Measurements from ENCODE around the gene LINGO1. TPM values are rescaled to one million over a fixed set of nuclear protein-coding genes. Genes with fewer than 3 reads are reported as not detected.

LINGO1 gene
- total RNA-seq, 2 donors from 2014 or later: 0.78 to 0.99 TPM

DNA sequence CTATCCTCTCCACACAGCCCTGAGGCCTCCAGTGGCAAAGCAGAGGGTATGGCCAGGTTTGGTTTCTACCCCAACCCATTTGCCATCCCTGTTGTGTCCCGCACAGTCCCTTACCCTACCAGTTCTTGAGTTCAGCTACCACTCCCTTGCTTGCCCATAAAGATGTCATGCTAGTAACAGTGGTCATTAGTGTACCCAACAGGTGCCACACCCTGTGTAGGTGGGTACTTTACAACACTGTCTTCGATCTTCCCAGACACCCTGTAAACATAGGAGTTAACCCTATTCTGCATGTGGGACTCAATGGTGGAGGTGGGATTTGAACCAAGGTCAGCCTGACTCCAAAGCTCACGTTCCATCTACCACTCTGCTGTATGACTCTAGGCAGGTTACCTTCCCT is 23.2 kb downstream of the LINGO1 start:
- intact Hi-C loops (cut with DNase I): no loop called here
- no peak for TF ChIP-seq POLR2A (IDR thresholded peaks at IDR 0.05)
- TF ChIP-seq, protein P1, sequence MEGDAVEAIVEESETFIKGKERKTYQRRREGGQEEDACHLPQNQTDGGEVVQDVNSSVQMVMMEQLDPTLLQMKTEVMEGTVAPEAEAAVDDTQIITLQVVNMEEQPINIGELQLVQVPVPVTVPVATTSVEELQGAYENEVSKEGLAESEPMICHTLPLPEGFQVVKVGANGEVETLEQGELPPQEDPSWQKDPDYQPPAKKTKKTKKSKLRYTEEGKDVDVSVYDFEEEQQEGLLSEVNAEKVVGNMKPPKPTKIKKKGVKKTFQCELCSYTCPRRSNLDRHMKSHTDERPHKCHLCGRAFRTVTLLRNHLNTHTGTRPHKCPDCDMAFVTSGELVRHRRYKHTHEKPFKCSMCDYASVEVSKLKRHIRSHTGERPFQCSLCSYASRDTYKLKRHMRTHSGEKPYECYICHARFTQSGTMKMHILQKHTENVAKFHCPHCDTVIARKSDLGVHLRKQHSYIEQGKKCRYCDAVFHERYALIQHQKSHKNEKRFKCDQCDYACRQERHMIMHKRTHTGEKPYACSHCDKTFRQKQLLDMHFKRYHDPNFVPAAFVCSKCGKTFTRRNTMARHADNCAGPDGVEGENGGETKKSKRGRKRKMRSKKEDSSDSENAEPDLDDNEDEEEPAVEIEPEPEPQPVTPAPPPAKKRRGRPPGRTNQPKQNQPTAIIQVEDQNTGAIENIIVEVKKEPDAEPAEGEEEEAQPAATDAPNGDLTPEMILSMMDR (IDR thresholded peaks at IDR 0.05): no peak
- Histone ChIP-seq H3K27me3 (no peaks in the 10 kb centered on the region), H3K27ac (no peak overlapping the region), H3K9me3 (no peaks in the 10 kb centered on the region), H3K36me3 (replicated peaks in 1 of 2; ENCODE audit: insufficient read depth in 1 of 2, low read depth in 2 of 2) (no peaks in the 10 kb centered on the region), H3K4me1 (peaks cover 5% of the 10 kb centered on the region), H3K4me3 (no peak overlapping the region)
- ATAC-seq (no peak), DNase-seq (no peak)
- 68 to 74% methylated on average over 3 of the region's 3 CpGs for WGBS, 2 donors

DNA sequence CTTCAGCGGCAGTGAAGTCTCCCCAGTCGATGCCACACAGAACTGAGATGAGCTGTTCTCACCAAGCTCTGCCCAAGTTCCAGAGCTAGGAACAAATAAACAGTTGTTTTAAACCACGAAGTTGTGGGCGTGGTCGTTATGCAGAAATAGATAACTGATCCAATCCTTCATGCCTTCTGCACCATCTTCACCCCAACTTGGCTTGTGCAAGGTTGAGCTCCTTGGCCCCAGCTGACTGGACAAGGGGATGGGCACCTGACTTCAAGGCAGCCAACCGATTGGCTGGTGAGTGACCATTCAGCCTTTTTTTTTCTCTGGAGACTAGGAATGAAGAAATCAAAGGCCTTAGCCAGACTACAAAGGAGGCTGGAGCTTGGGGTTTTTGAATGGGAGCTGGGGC is 23.9 kb downstream of the LINGO1 start:
- peaks cover 5% of the 10 kb centered on the region for H3K4me1 ChIP-seq
- no peak overlapping the region for H3K27ac ChIP-seq
- DNase-seq: no peak
- 65 to 72% methylated on average over 6 of the region's 6 CpGs for WGBS, 2 donors
- no peaks in the 10 kb centered on the region for H3K9me3 ChIP-seq
- H3K36me3 ChIP-seq (replicated peaks in 1 of 2; ENCODE audit: insufficient read depth in 1 of 2, low read depth in 2 of 2): no peaks in the 10 kb centered on the region
- no peak overlapping the region for H3K4me3 ChIP-seq
- intact Hi-C loops (cut with DNase I): no loop called here
- H3K27me3 ChIP-seq: no peaks in the 10 kb centered on the region
- ATAC-seq: no peak
- TF ChIP-seq, protein P1 (IDR thresholded peaks at IDR 0.05): no peak
- no peak for TF ChIP-seq POLR2A (IDR thresholded peaks at IDR 0.05)

DNA sequence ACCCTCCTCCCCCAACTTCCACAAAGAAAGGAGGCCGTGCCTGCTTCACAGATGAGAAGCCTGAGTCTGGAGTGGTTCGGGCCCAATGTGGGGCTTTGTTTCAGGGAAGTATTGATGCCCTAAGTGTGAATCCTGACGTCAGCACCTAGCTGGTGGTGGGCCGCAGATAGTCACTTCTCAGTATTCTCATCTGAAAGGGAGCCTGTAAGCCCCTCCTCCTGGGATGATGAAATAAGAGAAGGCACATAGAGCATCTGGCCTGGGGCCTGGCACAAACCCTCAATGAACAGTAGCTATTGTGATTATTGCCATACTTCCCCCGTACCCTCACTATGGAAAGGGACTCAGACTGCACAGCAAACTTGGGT is 24.8 kb downstream of the LINGO1 start:
- H3K27ac ChIP-seq: no peak overlapping the region
- H3K4me1 ChIP-seq: peaks cover 5% of the 10 kb centered on the region

DNA sequence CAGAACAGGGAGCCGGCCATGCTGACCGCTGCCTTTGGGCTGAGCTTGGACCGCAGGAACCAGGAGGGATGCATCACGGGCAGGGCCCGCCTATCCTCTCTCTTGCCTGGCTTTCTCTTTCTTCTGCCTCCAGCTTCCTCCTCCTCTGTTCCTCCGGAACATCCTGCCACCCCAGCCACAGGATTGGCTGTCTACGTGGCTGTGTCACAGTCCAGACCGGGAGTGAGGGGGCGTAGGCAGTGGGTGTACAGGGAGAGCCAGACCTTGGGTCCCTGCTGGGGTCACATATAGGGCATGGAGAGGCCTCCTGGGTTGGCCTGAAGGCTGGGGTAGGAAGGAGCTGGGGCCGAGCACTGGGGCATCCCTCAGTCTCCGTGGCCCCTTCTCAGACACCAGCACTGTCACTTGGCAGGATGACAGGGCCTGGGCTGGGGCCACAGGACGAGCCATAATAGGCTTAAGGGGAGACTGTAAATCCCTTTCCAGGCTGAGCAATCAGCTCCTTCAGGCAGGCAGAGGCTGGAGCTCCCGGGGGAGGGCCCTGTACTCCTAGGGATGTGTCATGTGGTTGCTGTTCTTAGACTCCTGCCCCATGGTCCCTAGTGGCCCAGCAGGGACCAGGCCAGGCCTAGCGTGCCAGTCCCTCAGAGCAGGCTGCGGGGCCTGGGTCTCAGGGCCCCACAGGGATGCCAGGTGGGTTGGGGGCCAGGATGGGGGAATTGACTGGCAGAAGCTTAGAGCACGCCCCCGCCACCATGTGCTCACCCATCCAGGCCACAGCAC is 25.4 kb downstream of the LINGO1 start:
- TF ChIP-seq, protein P1 (IDR thresholded peaks at IDR 0.05): no peak
- TF ChIP-seq POLR2A (IDR thresholded peaks at IDR 0.05): no peak
- Histone ChIP-seq H3K27ac (no peak overlapping the region), H3K9me3 (no peaks in the 10 kb centered on the region), H3K27me3 (no peaks in the 10 kb centered on the region), H3K36me3 (replicated peaks in 1 of 2; ENCODE audit: insufficient read depth in 1 of 2, low read depth in 2 of 2) (no peaks in the 10 kb centered on the region), H3K4me3 (no peak overlapping the region), H3K4me1 (peaks cover 5% of the 10 kb centered on the region)
- intact Hi-C loops (cut with DNase I): no loop called here
- ATAC-seq (no peak), DNase-seq (no peak)
- 71 to 80% methylated on average over 12 to 17 of the region's 17 CpGs for WGBS, 2 donors

More for the DNA sequence above, 24.8 kb downstream of the LINGO1 start:
- DNase-seq (no peak), ATAC-seq (no peak)
- H3K9me3 ChIP-seq: no peaks in the 10 kb centered on the region
- 85% methylated on average over 5 of the region's 5 CpGs; no CpG with 5 or more reads in 1 of the 2 donors for WGBS, 2 donors
- no peak overlapping the region for H3K4me3 ChIP-seq
- H3K27me3 ChIP-seq: no peaks in the 10 kb centered on the region
- no peak for TF ChIP-seq POLR2A (IDR thresholded peaks at IDR 0.05)
- TF ChIP-seq, protein P1 (IDR thresholded peaks at IDR 0.05): no peak
- no peaks in the 10 kb centered on the region for H3K36me3 ChIP-seq (replicated peaks in 1 of 2; ENCODE audit: insufficient read depth in 1 of 2, low read depth in 2 of 2)
- intact Hi-C loops (cut with DNase I): no loop called here
